Urothelium cell line (cell line): ENCODE data around the gene SPNS3.

Source experiments
- DNase-seq: peaks from one replicate; pipeline ENCODE4 v3.0.0; 2011; ENCODE audit warnings: low spot score, mixed read lengths
- FAIRE-seq: peaks from 2 replicates; lab custom pipeline; 2011; peaks lifted over from hg19 to GRCh38; lab: Jason Lieb, UNC

Gene SPNS3

DNA sequence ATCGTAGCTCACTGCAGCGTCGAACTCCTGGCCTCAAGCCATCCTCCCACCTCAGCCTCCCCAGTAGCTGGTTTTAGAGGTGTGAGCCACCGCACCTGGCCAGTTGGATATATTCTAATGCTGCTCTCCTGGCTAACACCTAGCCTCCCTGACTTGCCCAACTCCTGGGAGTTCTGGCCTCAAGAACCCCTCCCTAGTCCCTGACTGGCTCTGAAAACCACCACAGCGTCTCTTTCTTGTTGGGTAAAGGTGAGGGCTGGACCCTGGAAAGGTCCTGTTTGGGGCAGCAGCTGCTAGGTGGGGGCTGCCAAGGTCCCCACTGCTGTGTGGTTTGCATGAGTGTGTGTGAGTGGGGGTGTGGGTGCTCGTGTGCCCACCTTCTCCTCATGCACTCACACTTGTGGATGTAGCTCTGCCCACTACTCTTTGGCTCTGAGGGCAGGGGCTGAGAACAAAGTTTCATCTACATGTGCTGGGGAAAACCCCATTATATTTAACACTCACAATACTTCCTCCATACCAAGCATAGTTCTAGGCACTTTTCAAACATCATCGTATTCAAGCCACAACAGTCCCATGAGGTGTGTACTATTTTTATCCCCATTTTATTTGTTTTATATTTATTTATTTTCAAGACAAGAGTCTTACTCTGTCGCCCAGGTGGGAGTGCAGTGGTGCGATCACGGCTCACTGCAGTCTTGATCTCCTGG is 7.1 kb upstream of the SPNS3 start:
- DNase-seq, result no peak
- no peak for FAIRE-seq

DNA sequence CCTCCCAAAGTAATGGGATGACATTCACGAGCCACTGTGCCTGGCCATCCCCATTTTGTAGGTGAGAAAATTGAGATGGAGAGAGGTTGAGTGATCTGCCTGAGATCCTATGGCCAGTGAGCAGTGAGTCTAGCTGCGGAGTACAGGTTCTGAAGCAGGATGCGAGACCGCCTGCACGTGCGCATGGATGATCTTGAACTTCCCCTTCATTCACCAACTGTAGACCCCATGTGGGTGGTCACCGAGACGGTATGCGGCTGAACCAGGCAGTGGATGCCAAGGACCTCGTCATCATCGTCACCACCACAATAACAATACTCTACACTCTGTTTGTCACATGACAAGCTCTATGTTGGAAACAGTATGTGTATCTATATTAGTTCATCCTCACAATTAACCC is 6.2 kb upstream of the SPNS3 start:
- FAIRE-seq, result no peak
- DNase-seq, result no peak

DNA sequence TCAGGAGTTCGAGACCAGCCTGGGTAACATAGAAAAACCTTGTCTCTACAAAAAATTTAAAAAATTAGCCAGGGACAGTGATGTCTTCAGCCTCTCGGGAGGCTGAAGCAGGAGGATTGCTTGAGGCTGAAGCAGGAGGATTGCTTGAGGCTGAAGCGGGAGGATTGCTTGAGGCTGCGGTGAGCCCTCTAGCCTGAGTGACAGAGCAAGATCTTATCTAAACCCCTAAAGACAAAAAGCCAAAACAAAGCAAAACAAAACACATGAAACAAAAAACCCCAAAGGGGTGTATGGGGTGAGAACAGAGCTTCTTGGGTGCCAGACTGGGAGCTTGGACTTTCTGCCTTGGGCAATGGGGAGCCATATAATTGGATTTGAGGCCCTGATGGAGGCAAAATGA is 2.6 kb downstream of the SPNS3 start:
- DNase-seq (no peak), FAIRE-seq (no peak)

DNA sequence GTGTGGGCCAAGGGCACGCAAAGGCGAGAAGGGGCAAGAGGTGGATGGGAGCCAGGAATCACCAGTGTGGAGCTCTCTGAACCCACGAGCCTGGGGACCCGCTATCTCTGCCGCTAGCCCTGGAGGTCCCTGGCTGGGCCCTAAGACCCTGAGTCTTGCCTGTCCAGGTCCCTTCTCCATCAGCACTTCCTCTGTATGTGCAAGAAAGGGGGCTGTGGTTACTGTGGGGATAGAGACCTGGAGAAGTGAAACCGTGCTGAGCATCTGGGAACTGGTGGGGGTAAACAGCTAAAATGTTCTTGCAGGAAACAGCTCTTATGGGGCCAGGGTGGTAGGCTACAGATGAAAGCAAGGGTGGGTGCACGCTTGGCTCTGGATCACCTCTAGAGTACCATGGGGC is 3.1 kb downstream of the SPNS3 start:
- FAIRE-seq (no peak), DNase-seq (no peak)

DNA sequence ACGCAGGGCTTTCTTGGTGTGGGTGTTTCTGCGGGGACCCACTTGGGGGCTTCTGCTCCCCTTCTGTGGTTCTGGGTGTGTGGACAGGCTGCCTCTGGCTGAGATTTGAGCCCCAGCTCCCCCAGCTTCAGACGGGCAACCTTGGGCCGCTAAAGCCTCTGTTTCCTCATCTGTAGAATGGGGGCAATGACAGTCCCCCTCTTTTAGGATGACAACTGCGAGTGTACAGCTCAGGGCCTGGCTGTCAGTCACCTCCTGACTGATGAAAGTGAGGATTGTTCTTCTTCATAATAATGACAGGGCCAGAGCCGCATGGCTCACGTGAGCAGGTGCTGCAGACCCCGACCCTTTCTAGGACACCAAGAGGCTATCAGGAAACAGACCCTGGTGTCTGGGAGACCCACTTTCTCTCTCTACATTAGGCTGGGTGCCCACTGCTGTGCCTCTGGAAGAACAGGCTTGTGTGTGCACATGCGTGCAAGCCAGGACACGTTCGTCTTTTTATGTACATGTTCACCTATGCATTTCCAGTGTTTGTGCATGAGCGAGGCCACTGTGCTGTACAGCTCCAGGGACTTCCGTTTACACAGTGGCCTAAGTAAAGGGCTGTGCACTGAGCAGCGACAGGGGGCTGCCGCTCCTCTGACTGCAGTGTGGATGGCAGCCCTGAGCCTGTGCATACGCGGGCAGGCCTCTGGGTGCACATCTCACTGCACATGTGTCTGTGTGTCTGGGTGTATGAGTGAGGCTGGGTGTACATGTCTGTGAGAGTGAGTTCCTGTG is 4.6 kb downstream of the SPNS3 start:
- FAIRE-seq, result no peak
- DNase-seq, result no peak

DNA sequence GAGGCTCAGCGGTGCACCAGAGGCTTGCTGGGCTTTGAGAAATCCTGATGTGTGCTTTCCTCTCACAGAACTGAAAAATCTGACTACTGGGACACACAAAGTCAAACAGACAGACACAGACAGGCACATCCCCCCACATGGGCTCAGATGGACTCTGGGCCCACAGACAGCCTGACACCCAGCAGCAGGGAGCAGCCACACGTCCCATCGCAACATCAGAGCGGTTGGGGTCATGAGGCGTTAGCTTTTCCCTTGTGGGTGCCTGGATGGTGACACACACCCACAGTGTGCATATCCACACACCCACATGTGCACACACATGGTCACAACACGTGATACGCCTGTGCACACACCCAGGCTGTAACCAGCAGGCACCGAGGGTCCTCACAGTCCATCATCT is 6.3 kb downstream of the SPNS3 start:
- DNase-seq (no peak), FAIRE-seq (no peak)

DNA sequence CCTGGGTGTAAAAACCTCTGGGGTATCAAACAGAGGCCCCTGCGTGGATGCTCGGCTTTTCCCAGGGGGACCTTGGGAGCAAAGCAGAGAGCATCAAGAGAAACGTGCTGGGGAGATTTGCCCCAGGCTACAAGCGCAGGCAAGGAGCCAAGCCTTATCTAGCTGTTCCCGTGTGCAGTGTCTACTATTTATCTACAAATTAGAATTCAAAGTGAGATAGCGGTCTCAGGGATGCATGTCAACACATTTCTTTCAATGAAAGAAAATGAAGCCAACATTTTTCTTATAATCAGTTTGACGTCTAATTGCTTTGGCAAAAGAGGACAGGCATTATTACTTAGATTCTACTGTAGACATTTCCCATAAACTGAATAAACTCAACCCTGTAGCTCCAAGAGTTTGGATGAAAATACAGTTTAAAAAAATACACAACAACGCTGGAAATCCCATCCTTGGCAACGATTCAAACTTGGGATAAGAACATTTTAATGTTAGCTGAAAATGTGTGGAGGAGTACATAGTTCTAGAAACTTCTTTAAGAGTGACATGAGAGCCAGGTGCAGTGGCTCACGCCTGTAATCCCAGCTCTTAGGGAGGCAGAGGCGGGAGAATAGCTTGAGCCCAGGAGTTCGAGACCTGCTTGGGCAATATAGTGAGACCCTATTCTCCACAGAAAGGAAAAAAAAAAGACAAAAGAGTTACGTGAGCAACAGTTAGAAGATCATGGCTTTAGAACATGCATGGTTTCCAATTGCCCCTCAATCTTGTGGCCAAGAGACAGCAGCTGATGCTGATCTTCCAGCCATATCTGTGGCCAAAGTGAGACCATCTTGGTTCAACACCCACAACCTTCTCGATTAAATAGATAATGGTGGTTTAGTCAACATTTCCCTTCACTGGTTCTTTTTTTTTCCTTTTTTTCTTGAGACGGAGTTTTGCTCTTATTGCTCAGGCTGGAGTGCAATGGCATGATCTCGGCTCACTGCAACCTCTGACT is 7.2 kb downstream of the SPNS3 start:
- FAIRE-seq (no peak), DNase-seq (no peak)

DNA sequence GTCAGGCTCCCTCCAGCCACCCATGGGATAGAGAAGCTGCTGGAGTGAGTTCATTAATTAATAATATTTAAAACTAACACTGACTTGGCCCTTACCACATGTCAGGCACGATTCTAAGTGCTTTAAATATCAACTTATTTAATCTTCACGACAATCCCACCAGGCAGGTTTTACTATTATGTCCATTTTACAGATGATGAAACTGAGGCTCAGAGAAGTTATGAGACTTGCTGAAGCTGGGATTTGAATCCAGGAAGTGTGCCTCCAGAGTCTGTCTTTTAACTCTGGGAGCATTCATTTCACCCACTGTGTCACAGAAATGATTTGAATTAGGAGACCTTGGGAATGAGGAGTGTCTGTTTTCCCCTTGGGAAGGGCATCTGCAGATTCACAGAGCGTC is 8.8 kb downstream of the SPNS3 start:
- DNase-seq (no peak), FAIRE-seq (no peak)

DNA sequence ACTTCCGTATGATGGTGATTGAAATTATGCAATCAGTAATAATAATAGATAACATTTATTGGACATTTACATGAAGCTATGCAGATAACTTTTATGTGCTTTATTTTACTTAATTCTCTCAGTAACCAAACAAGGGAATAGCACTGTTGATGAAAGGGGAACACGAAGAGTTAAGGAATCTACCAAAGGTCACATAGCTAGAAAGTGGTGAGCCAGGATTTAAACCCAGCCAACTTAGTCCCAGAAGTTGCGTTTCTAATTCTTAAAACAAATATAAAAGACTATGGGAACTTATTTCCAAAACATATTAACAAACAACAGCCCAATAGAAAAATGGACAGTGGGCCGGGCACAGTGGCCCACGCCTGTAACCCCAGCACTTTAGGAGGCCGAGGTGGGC is 9.7 kb downstream of the SPNS3 start:
- no peak for FAIRE-seq

DNA sequence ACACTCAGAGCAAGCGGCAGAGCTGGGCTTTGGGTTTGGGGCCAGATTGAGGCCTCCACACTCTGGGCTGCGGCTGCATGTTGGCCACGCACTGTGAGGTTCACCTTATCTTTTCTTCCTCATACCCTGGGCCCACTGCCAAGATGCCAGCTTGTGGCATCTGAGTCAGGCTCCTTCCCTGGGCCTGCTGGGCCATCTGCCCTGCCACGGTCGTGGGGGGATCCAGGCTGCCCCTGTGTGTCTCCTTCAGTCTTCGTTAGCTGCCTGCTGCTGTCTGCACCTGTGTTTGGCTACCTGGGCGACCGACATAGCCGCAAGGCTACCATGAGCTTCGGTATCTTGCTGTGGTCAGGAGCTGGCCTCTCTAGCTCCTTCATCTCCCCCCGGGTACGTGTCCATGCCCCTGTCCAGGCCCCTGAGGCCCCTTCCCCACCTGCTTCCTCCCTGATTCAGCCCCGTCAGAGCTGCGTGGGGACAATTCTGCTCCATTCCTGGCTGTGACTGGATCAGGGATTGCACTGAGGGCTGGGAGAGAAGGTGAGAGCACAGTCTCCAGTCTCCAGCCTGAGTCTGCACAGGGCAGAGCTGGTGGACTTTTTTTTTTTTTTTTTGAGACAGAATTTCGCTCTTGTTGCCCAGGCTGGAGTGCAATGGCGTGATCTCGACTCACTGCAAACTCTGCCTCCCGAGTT is 11.2 kb downstream of the SPNS3 start:
- DNase-seq (peak; percentile 36), FAIRE-seq (no peak)

More for the DNA sequence above, 9.7 kb downstream of the SPNS3 start:
- DNase-seq, result no peak

DNA sequence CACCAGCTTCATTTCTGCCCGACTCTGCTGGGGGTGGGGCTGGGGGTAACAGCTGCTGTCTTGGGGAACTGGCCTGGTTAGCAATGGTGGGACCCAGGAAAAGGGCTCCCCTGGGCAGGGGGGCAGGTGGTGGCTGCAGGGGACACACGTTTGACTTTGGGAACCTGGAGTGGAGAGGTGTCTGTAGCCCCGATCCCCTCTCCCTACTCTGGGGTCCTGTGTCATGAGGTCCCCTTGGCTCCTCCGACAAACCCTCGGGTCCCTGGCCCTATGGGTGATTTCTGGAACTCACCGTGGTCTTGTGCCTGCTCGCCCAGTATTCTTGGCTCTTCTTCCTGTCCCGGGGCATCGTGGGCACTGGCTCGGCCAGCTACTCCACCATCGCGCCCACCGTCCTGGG is 12.0 kb downstream of the SPNS3 start:
- FAIRE-seq, result no peak

DNA sequence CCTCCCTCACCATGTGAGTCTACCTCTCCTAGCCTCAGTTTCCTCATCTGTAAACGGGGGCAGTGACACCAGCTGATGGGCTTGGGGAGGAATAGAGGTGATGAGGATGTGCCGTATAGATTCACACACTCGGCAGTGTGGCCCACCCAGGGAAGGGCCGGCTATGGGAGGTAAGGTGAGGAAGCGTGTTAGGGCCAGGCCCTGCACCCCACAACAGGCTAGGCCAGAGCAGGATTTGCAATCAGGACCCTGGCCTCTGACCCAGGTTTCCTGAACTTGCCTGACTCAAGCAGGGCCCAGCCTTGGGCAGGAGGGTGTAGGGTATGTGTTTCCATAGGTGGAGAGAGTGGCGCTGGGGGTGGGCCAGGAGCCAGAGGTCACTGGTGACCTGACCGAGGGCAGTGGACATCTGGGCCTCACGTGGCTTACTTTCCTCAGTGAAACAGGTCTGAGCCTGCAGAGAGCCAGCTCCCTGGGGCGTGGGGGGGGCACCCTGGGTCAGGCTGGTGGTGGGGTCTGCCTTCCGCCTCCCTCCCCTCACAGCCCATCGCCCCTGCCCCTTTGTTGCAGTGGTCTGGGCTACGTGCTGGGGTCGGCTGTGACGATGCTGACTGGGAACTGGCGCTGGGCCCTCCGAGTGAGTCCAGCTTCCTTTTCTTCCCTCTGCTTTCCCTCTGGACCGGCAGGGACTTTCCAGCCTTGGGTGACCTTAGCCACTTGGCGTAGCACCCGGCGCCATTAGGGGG is 12.8 kb downstream of the SPNS3 start:
- FAIRE-seq (no peak), DNase-seq (no peak)

More for the DNA sequence above, 12.0 kb downstream of the SPNS3 start:
- no peak for DNase-seq

DNA sequence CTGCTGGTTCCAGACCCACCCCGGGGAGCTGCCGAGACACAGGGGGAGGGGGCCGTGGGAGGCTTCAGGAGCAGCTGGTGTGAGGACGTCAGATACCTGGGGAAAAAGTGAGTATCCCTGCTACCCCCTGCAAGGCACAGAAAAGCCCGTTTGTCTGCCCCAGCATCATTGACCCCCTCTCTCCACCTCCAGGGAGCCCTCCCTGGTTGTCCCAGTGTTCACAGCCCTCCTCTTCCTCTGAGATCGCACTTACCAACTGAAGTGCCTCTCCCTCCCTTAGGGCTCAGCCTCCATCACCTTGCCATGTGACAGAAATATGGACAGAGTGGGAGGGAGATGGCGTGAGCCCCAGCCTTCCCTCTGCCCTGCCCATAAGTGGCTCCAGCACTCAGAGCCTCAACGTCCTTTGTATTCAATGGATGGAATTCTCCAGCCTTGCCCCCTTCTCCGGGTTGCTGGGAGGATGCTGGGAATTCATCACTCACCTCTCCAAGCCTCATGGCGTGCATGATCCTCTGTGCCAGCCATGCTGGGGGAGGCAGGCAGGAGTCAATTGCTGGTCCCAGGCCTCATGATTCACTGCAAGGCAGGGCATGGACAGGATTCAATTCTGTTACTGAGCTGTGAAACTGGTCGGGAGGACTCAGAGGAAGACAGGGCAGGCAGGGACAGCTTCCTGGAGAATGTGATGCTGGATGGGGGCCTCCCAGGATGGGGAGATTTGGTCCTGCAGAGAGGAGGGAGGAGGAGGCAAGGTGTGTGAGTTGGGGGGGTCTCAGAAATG is 14.6 kb downstream of the SPNS3 start:
- FAIRE-seq (no peak), DNase-seq (no peak)

DNA sequence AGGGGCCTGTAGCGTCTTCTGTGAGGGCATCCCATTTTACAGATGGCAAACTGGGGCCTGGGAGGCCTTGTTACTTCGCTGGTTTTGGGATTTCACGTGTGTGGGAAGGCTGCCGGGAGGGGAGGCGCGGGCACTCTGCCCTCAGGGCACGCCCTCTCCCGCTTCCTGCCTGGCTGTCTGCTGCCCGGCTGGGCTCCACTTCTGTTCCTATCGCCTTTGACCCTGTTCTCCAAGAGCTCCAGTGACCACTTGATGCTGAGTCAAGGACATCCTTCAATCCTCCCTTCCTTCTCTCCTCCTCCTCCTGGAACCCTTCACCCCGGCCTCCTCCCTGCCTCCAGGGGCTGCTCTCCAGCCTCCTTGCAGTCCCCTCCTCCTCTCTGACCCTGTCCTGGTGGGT is 16.0 kb downstream of the SPNS3 start:
- FAIRE-seq (no peak), DNase-seq (no peak)

DNA sequence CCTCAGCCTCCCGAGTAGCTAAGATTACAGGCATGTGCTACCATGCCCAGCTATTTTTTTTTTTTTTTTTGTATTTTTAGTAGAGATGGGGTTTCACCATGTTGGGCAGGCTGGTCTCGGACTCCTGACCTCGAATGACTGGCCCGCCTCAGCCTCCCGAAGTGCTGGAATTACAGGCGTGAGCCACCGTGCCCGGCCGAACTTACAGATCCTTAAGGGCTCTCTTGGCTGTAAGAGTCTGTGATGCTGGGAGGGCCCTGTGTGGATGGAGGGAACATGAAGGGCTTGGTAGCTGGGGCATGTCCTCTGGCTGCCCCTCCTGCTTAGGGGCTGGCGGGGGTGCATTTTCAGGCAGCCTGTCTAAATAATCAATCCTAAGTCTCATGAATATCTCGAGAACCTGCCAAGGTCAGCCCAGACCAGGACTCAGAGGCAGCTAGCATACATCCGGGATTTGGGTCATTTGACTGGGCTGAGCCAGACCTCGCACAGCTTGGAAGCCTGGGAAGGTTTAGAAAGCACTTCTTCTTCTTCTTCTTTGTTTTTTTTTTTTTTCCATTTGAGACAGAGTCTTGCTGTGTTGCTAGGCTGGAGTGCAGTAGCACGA is 17.1 kb downstream of the SPNS3 start:
- FAIRE-seq (no peak), DNase-seq (no peak)

DNA sequence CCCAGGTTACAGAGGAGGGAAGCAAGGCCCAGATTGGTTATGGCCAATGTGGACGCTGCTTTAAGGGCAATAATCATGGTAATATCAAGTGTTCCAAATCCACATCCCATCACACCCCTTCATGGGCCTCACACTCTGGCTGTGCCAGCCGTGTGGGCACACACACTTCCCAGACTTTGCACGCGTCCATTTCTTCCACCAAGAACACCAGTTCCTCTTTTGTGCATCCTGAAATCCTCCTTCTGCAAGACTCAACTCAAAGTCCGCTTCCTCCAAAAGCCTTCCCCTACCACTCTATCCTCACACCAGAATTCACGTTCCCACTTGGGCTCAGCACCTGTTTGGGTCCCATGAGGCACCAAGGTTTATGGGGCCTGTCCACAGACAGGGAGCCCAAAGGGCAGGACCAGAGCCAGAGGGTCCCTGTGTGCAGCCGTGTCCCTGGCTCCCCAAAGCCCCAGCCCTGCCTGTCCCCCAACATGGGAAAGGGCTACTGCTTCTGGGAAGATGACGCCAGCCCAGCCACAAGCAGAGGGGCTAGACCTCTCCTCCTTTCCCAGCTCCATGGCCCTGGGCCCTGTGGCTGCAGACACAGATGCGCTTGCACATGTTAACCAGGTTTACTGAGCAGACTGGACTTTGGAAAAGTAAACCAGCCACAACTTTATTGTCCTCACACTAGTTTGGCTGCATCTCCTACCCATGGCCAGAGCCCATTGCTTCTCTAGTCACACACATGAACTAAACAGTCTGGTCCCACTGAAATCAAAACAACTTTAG is 20.3 kb downstream of the SPNS3 start:
- no peak for DNase-seq
- no peak for FAIRE-seq

DNA sequence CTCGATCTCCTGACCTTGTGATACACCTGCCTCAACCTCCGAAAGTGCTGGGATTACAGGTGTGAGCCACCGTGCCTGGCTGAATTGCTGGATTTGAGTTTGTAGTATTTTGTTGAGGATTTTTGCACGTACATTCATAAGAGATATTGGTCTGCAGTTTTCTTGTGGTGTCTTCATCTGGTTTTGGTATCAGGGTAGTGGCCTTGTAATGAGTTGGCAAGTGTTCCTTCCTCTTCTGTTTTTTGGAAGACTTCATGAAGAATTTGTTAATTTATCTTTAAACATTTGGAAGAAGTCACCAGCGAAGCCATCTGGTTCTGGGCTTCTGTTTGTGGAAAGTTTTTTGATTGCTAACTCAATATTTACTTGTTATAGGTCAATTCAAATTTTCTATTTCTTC is 26.9 kb downstream of the SPNS3 start:
- no peak for DNase-seq

More for the DNA sequence above, 26.9 kb downstream of the SPNS3 start:
- FAIRE-seq, result no peak
